Myocyte (in vitro differentiated cells): ENCODE measurements around the gene MYO1B. TPM values are rescaled to one million over a fixed set of nuclear protein-coding genes. Genes with fewer than 3 reads are reported as not detected.
"Not testable (repeated sequence)": the region's sequence is repeated elsewhere in the genome, so short reads cannot be mapped to it uniquely, and the experiment has no call there.

Experiments
- DNase-seq: peaks from one replicate; pipeline ENCODE4 v3.0.0-alpha.2; 2012; ENCODE audit warnings: low read depth
- total RNA-seq: library from RNA; depleted of rRNA; stranded (reverse); fragments of >200 nt; gene quantifications from 2 replicates; pipeline ENCODE4 v1.2.3, GENCODE V29; 2014

The MYO1B gene
- total RNA-seq, 1 donor from 2014 or later: 125 TPM

DNA sequence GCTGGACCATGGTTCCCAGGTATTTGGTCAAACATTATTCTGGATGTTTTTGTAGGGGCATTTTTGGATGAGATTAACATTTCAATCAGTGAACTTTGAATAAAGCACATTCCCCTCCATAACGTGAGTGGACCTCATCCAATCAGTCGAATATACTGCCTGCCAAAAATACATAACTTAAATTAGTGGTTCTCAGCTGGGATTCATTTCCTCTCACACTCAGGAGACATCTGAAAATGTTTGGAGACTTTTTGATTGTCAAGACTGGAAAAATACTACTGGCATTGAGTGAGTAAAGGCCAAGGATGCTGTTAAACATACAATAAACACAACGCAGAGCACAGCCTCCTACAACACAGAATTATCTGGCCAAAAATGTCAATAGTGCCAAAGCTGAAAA is 198.2 kb downstream of the MYO1B start:
- no peak for DNase-seq

- no peak for DNase-seq
These were observed 201.7 kb downstream of the MYO1B start for GRCh38 chr2:191446910-191447309.

DNA sequence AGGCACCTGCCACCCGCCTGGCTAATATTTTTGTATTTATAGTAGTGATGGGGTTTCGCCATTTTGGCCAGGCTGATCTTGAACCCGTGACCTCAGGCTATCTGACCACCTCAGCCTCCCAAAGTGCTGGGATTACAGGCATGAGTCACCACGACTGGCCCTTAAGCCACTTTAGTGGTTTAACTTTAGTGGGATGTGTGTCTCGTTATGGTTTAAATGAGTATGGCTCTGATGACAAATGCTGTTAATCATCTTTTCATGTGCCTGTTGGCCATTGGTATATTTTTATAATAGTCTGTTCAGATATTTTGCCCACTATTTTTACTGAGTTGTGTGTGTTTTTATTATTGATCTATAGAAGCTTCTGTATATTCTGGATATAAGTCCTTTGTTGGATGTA is 205.9 kb downstream of the MYO1B start:
- no peak for DNase-seq

DNA sequence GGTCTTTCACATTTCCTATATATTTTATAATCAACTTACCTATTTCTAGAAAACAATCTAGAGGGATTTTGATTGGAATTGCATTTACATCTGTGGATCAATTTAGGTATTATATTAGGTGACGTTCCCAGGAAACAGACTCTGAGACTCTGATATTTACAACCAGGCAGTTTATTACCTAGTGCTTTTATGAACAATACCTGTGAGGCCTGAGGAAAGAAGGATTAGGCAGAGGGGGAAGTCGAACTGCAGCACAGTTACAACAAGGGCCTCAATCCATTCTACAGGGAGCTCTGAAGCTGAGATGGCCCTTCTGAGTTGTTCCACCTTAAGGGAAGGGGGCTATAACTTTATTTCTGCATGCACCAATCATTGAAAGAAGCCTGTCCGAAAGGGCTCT is 206.9 kb downstream of the MYO1B start:
- DNase-seq: no peak

DNA sequence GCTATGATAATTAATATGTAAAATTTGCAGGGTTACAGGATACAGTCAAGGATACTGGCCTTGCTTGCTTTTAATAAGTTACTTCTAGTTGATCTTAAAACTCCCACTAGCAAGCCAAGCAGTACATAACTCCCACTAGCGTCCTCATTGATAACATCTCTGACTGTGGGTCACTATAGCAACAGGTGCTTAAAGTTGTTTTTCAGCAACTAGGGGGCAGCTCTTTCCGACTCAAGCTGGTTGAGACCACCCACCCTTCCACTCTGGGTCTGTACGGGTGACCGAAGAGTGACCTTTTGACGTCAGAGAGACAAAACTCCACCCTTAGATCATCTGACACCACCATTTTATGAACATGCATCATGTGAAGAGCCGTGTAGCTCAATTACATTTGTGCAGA is 208.6 kb downstream of the MYO1B start:
- no peak for DNase-seq

DNA sequence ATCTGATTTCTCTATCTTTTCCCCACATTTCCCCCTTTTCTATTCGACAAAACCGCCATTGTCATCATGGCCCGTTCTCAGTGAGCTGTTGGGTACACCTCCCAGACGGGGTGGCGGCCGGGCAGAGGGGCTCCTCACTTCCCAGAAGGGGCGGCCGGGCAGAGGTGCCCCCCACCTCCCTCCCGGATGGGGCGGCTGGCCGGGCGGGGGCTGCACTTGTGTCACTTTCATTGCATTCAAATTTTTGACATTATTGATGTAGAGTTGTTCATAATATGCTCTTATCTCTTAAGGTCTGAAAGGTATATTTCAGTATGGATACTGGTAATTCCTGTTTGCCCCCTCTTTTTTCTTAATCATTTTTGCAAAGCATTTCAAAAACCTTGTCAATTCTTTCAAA is 211.3 kb downstream of the MYO1B start:
- not testable (repeated sequence) for DNase-seq

GRCh38 chr2:191459158-191459557 is 214.0 kb downstream of the MYO1B start:
- no peak for DNase-seq

- no peak for DNase-seq
These were observed 217.2 kb downstream of the MYO1B start for GRCh38 chr2:191462370-191462769.

DNA sequence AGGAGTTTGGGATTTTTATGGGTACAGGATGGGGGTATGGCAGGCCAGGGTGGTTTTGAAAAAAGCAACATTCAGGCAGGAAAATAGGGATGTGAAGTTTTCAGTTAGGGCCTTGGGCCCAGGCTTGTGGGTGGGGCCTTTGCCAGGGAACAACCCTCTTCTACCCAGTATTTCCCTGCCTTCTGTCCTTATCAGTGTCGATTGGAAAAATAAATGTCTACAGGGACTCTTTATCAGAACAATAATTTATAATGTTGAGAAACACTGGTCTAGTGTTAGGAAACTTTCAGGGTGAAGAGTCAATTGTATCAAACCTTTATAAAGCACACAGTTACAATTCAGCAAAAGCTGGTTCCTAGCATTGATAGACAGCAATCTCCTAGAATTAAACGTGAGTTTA is 218.6 kb downstream of the MYO1B start:
- no peak for DNase-seq

- DNase-seq: peak; percentile 24
These were observed 220.7 kb downstream of the MYO1B start for GRCh38 chr2:191465766-191466420.

GRCh38 chr2:191467113-191467512 is 221.9 kb downstream of the MYO1B start:
- no peak for DNase-seq

DNA sequence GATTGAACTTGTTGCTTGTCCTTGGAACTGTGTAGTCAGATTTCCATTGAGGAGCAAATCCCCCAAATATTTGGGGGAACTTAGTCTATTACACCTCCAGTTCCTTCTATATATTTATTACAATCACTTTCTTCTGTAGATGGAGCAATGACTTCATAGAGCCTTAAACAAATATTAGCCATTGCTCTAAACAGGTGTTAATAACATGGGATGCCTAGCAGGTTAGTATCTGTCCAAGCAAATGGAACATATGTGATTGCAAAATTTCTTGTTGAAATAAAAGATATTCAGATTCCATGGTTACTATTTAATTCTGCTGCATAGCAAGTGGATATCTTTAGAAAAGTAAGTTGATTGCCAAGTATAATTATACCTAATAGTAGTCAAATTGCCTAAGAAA is 225.1 kb downstream of the MYO1B start:
- DNase-seq: no peak

- DNase-seq: no peak
These were observed 229.3 kb downstream of the MYO1B start for GRCh38 chr2:191474464-191474863.

Other genes starting within 250 kb of the MYO1B start
- gene STAT1, start 231.2 kb upstream of the MYO1B start, total RNA-seq: 106 and 116 TPM in 2 replicates
- gene STAT4, start 94.4 kb upstream of the MYO1B start, total RNA-seq: 0.57 and 1.1 TPM in 2 replicates